Vagina (tissue), 2 donors: Measurements from ENCODE around the gene NME9. TPM values are rescaled to one million over a fixed set of nuclear protein-coding genes. Genes with fewer than 3 reads are reported as not detected.

Experiments used
- DNase-seq, 2 donors: peaks; one replicate each; pipeline ENCODE4 v3.0.0-alpha.2; 2017; ENCODE audit errors: extremely low spot score in 2 of 2
- H3K27ac ChIP-seq: fragments of 200-600 bp; sonication (generic); one replicate; pipeline ENCODE4 v1.5.1; 2019
- H3K27me3 ChIP-seq: fragments of 200-600 bp; sonication (generic); one replicate; pipeline ENCODE4 v1.5.1; 2019
- H3K36me3 ChIP-seq, 2 donors: fragments of 200-600 bp; sonication (generic); one replicate each; pipeline ENCODE4 v1.5.1; 2017 to 2019
- H3K4me1 ChIP-seq: fragments of 200-600 bp; sonication (generic); one replicate; pipeline ENCODE4 v1.5.1; 2019
- H3K4me3 ChIP-seq, 2 donors: fragments of 200-600 bp; sonication (generic); 1 replicate in 1 of 2; 2 replicates in 1 of 2; pipeline ENCODE4 v1.5.1; 2016 to 2019
- H3K9me3 ChIP-seq: fragments of 200-600 bp; sonication (generic); one replicate; pipeline ENCODE4 v1.5.1; 2019
- POLR2A ChIP-seq, 2 donors: fragments of 450-650 bp; IDR thresholded peaks; one replicate each; pipeline ENCODE4 v1.6.1; 2017; ENCODE audit warnings: antibody characterized with exemption in 2 of 2, mild to moderate bottlenecking in 2 of 2, moderate library complexity in 2 of 2
- POLR2AphosphoS5 ChIP-seq, 2 donors: sonication (generic); formaldehyde crosslinking; IDR thresholded peaks; one replicate each; pipeline ENCODE4 v1.9.0; 2017; ENCODE audit warnings: antibody characterized with exemption in 2 of 2, mild to moderate bottlenecking in 2 of 2, low read depth in 1 of 2; ENCODE audit not compliant: insufficient read depth in 1 of 2
- intact Hi-C: fragments of 100-400 bp; cut with DNase I; formaldehyde crosslinking; loops from one replicate; pipeline ENCODE4 v1.15.1; 2023
- total RNA-seq: library from RNA; depleted of rRNA; stranded (reverse); fragments of >200 nt; gene quantifications from one replicate; pipeline ENCODE4 v1.2.3, GENCODE V29; 2016
- TF ChIP-seq, protein P1 (sequence below), 3 experiments: fragments of 450-650 bp in 2 of 3; fragments of 200-600 bp in 1 of 3; sonication (generic) in 1 of 3; IDR thresholded peaks; one replicate each; pipeline ENCODE4 v1.5.1; 2017 to 2019; ENCODE audit warnings: antibody characterized with exemption in 3 of 3, mild to moderate bottlenecking in 2 of 3, moderate library complexity in 2 of 3

NME9 gene
- total RNA-seq, 1 donor from 2014 or later: not detected

GRCh38 chr3:138363322-138363721 is 33.7 kb upstream of the NME9 start:
- no peak overlapping the region for H3K27ac ChIP-seq
- H3K4me1 ChIP-seq: peaks cover 27% of the 10 kb centered on the region
- H3K4me3 ChIP-seq: no peak overlapping the region
- H3K36me3 ChIP-seq: no peaks in the 10 kb centered on the region
- no peaks in the 10 kb centered on the region for H3K9me3 ChIP-seq
- DNase-seq: no peak
- H3K27me3 ChIP-seq: no peaks in the 10 kb centered on the region
- TF ChIP-seq POLR2A (IDR thresholded peaks at IDR 0.05) (no peak), POLR2AphosphoS5 (IDR thresholded peaks at IDR 0.05; ENCODE audit: insufficient read depth in 1 of 2, low read depth in 1 of 2) (no peak)
- TF ChIP-seq, protein P1, sequence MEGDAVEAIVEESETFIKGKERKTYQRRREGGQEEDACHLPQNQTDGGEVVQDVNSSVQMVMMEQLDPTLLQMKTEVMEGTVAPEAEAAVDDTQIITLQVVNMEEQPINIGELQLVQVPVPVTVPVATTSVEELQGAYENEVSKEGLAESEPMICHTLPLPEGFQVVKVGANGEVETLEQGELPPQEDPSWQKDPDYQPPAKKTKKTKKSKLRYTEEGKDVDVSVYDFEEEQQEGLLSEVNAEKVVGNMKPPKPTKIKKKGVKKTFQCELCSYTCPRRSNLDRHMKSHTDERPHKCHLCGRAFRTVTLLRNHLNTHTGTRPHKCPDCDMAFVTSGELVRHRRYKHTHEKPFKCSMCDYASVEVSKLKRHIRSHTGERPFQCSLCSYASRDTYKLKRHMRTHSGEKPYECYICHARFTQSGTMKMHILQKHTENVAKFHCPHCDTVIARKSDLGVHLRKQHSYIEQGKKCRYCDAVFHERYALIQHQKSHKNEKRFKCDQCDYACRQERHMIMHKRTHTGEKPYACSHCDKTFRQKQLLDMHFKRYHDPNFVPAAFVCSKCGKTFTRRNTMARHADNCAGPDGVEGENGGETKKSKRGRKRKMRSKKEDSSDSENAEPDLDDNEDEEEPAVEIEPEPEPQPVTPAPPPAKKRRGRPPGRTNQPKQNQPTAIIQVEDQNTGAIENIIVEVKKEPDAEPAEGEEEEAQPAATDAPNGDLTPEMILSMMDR (IDR thresholded peaks at IDR 0.05): no peak
- intact Hi-C loops: no loop called here

DNA sequence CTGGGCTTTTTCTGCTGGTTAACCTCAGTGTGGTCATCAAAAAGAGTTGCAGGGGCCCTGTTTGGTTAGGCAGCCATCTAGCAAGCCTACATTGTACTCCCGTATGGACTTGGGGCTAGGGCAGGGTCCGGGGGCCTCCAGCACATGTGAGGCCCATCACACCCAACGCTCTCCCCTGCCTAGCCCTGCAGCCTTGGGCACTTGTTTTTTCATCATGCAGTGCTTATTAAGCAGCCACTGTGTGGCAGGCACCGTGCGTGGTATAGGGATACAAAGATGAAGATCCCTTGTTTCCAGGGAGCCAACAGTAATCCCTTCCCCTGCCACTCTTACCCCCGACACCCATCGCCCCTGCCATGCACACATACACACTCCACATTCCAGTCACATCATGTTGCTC is 32.9 kb upstream of the NME9 start:
- H3K9me3 ChIP-seq: no peaks in the 10 kb centered on the region
- no peaks in the 10 kb centered on the region for H3K36me3 ChIP-seq
- H3K27me3 ChIP-seq: no peaks in the 10 kb centered on the region
- H3K27ac ChIP-seq: no peak overlapping the region
- no peak overlapping the region for H3K4me3 ChIP-seq
- no peak for DNase-seq
- intact Hi-C loops: no loop called here
- H3K4me1 ChIP-seq: peaks cover 21% of the 10 kb centered on the region
- TF ChIP-seq, protein P1 (IDR thresholded peaks at IDR 0.05): no peak
- TF ChIP-seq POLR2AphosphoS5 (IDR thresholded peaks at IDR 0.05; ENCODE audit: insufficient read depth in 1 of 2, low read depth in 1 of 2): no peak
- TF ChIP-seq POLR2A (IDR thresholded peaks at IDR 0.05): no peak

DNA sequence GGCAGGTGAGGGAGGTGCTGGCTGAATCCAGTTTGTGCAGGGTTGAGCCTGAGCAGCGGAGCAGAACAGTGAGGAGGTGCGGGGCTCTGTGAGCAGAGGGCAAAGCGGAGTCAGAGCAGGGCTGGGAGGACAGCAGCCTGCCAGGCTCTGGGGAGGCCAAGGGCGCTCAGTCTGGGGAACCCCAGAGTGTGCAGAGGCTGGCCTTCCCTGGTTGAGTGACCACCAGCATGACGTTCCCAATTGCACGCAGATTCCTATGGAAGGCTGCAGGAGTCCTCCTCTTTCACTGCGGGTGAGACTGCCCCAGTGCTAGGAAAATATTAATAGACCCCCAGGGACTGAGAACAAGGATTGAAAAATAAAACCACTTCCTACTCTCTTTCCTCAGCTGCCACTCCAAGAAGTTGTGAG is 31.9 kb upstream of the NME9 start:
- Histone ChIP-seq H3K36me3 (no peaks in the 10 kb centered on the region), H3K4me3 (no peak overlapping the region), H3K27me3 (no peaks in the 10 kb centered on the region), H3K4me1 (peaks cover 14% of the 10 kb centered on the region), H3K27ac (no peak overlapping the region), H3K9me3 (no peaks in the 10 kb centered on the region)
- TF ChIP-seq, protein P1 (IDR thresholded peaks at IDR 0.05): no peak
- no peak for TF ChIP-seq POLR2A (IDR thresholded peaks at IDR 0.05)
- DNase-seq: no peak
- intact Hi-C loops: no loop called here

- intact Hi-C loops: no loop called here
- TF ChIP-seq, protein P1 (IDR thresholded peaks at IDR 0.05): no peak
- TF ChIP-seq POLR2AphosphoS5 (IDR thresholded peaks at IDR 0.05; ENCODE audit: insufficient read depth in 1 of 2, low read depth in 1 of 2) (no peak), POLR2A (IDR thresholded peaks at IDR 0.05) (no peak)
- Histone ChIP-seq H3K36me3 (no peaks in the 10 kb centered on the region), H3K4me3 (no peak overlapping the region), H3K27me3 (no peaks in the 10 kb centered on the region), H3K27ac (no peak overlapping the region), H3K4me1 (peaks cover 12% of the 10 kb centered on the region), H3K9me3 (no peaks in the 10 kb centered on the region)
- DNase-seq: no peak
Measured at GRCh38 chr3:138360869-138361525, 31.3 kb upstream of the NME9 start.
